ENCODE data around the gene MAP3K21.
A peak's percentile ranks its signal among the peaks of the same experiment; 100 is the strongest.

Gene MAP3K21

DNA sequence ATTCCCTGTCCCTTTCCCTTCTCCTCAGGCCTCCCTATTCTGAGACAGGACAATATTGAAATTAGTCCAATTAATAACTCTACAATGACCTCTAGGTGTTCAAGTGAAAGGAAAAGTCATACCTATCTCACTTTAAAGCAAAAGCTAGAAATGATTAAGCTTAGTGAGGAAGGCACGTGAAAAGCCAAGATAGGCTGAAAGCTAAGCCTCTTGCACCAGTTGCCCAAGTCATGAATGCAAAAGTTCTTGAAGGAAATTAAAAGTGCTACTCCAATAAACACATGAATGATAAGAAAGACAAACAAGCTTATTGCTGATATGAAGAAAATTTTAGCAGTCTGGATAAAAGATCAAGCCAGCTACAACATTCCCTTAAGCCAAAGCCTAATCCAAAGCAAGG, 3.8 kb upstream of the MAP3K21 start (continued):
- no peak for TF ChIP-seq ZSCAN5A (tag by site-specific recombination; IDR thresholded peaks at IDR 0.05)
- no peak for TF ChIP-seq ZSCAN4 (tag by site-specific recombination; IDR thresholded peaks at IDR 0.05)
- TF ChIP-seq ZNF596 (tag by site-specific recombination; IDR thresholded peaks at IDR 0.05), result no peak
- no peak for TF ChIP-seq FEZF1 (tag by site-specific recombination; IDR thresholded peaks at IDR 0.05)
- TF ChIP-seq PRDM1 (tag by site-specific recombination; IDR thresholded peaks at IDR 0.05), result no peak

DNA sequence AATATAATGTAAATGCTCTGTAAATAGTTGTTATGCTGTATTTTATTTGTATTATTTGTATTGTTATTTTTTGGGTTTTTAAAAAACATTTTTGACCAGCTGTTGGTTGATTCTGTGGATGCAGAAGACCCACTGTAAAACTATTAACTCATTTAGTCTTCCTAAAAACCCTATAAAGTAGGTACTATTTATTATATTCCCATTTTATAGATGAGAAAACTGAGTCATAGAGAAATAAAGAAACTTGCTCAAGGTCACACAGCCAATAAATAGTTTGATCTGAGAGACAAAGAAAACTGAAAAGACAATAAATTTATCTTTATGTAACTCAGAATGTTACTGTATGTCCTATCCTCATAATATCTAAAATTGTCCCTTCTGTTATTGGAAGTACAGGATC, 1.2 kb upstream of the MAP3K21 start:
- TF ChIP-seq BCL11B (tag by site-specific recombination; IDR thresholded peaks at IDR 0.05; ENCODE audit: low read depth) (no peak), KLF8 (tag by site-specific recombination; IDR thresholded peaks at IDR 0.05) (peak; percentile 32; the same call in 1 of the 2 replicates), ZNF416 (tag by site-specific recombination; IDR thresholded peaks at IDR 0.05) (no peak), ZNF544 (tag by site-specific recombination; IDR thresholded peaks at IDR 0.05) (no peak), ZNF664 (tag by site-specific recombination; IDR thresholded peaks at IDR 0.05) (peak; percentile 9; the same call in 1 of the 2 replicates), ZNF660 (tag by site-specific recombination; IDR thresholded peaks at IDR 0.05) (peak; percentile 51), ZNF768 (tag by site-specific recombination; IDR thresholded peaks at IDR 0.05) (peak; percentile 39; the same call in 1 of the 2 replicates), ZNF513 (tag by site-specific recombination; IDR thresholded peaks at IDR 0.05) (no peak), ZNF626 (tag by site-specific recombination; IDR thresholded peaks at IDR 0.05) (0 out of 2 replicates have a peak, but pooled peaks have one; percentile 71), HOXC10 (CRISPR knock-in tag; IDR thresholded peaks at IDR 0.05) (no peak), ZNF274 (IDR thresholded peaks at IDR 0.05; ENCODE audit: low read length) (no peak), ZNF274 (tag by site-specific recombination; IDR thresholded peaks at IDR 0.05; ENCODE audit: borderline replicate concordance) (no peak), ZNF560 (tag by site-specific recombination; IDR thresholded peaks at IDR 0.05; ENCODE audit: borderline replicate concordance) (no peak), ZNF585B (tag by site-specific recombination; IDR thresholded peaks at IDR 0.05) (no peak), ZNF549 (tag by site-specific recombination; IDR thresholded peaks at IDR 0.05) (0 out of 2 replicates have a peak, but pooled peaks have one; percentile 12), ZNF2 (tag by site-specific recombination; IDR thresholded peaks at IDR 0.05) (no peak), ZNF837 (tag by site-specific recombination; IDR thresholded peaks at IDR 0.05) (no peak), AEBP2 (tag by site-specific recombination; IDR thresholded peaks at IDR 0.05; ENCODE audit: borderline replicate concordance) (no peak)
- H3K4me1 ChIP-seq (ENCODE audit: control insufficient read depth, insufficient read depth, low read length), result peaks cover 7% of the 10 kb centered on the region; the same call in 1 of the 2 replicates
- no peak overlapping the region for H3K4me3 ChIP-seq (ENCODE audit: low read depth, low read length)
- ChIA-PET POLR2A (no interaction called here), CTCF (interaction anchor here (0.7 to 2.4 kb wide), 3 partner anchors 23 to 115 kb away, joined by 3 to 20 read pairs (median 3); no protein-coding TSS in a partner anchor)
- no peak overlapping the region for H3K27ac ChIP-seq (ENCODE audit: extremely low read depth, low read depth, low read length)
- no peaks in the 10 kb centered on the region for H3K9me3 ChIP-seq (ENCODE audit: control insufficient read depth, insufficient read depth, low read depth, low read length)
- H3K36me3 ChIP-seq (ENCODE audit: control insufficient read depth in 2 of 2, insufficient read depth in 1 of 2, low read length in 2 of 2), result no peaks in the 10 kb centered on the region

Data from HEK293 (cell line).